Activated CD4-positive, alpha-beta T cell treated with anti-CD3 and anti-CD28 coated beads, Interleukin-2, amount 50 U/mL, for 16 hours (primary cell): Measurements from ENCODE around the gene ZC2HC1B.
A peak's percentile ranks its signal among the peaks of the same experiment; 100 is the strongest.

ENCODE experiments used
- DNase-seq: peaks from one replicate; pipeline ENCODE4 v3.0.0-alpha.2; 2020

The ZC2HC1B gene

GRCh38 chr6:143936347-143936746 is 72.1 kb downstream of the ZC2HC1B start:
- DNase-seq, result no peak

- DNase-seq, result no peak
Observed at GRCh38 chr6:143936778-143937667, 72.7 kb downstream of the ZC2HC1B start.

GRCh38 chr6:143937668-143937970 is 73.3 kb downstream of the ZC2HC1B start:
- no peak for DNase-seq

GRCh38 chr6:143939364-143939763 is 75.1 kb downstream of the ZC2HC1B start:
- no peak for DNase-seq

GRCh38 chr6:143940011-143940597 is 75.8 kb downstream of the ZC2HC1B start:
- DNase-seq, result peak; percentile 66

GRCh38 chr6:143941852-143942627 is 77.8 kb downstream of the ZC2HC1B start:
- peak; percentile 44 for DNase-seq

- no peak for DNase-seq
Observed at GRCh38 chr6:143948208-143948607, 83.9 kb downstream of the ZC2HC1B start.

GRCh38 chr6:143949535-143949934 is 85.3 kb downstream of the ZC2HC1B start:
- DNase-seq, result no peak

GRCh38 chr6:143949962-143950361 is 85.7 kb downstream of the ZC2HC1B start:
- no peak for DNase-seq

GRCh38 chr6:143950875-143951274 is 86.6 kb downstream of the ZC2HC1B start:
- DNase-seq, result no peak

GRCh38 chr6:143952060-143952778 is 87.9 kb downstream of the ZC2HC1B start:
- DNase-seq, result no peak

- no peak for DNase-seq
Observed at GRCh38 chr6:143952947-143953701, 88.8 kb downstream of the ZC2HC1B start.

- DNase-seq, result no peak
Observed at GRCh38 chr6:143953922-143954321, 89.6 kb downstream of the ZC2HC1B start.

- no peak for DNase-seq
Observed at GRCh38 chr6:143955971-143956370, 91.7 kb downstream of the ZC2HC1B start.

GRCh38 chr6:143957679-143958274 is 93.5 kb downstream of the ZC2HC1B start:
- no peak for DNase-seq

GRCh38 chr6:143958839-143959399 is 94.6 kb downstream of the ZC2HC1B start:
- no peak for DNase-seq

GRCh38 chr6:143959927-143960326 is 95.7 kb downstream of the ZC2HC1B start:
- DNase-seq, result no peak

- DNase-seq, result no peak
Observed at GRCh38 chr6:143961066-143961465, 96.8 kb downstream of the ZC2HC1B start.

GRCh38 chr6:143961886-143962878 is 97.9 kb downstream of the ZC2HC1B start:
- no peak for DNase-seq
